Measurements from ENCODE around the gene RPS5. TPM values are rescaled to one million over a fixed set of nuclear protein-coding genes. Genes with fewer than 3 reads are reported as not detected.

RPS5 gene
- total RNA-seq, 4 donors from 2014 or later, result 1,209 to 2,449 (median 1,340) TPM

DNA sequence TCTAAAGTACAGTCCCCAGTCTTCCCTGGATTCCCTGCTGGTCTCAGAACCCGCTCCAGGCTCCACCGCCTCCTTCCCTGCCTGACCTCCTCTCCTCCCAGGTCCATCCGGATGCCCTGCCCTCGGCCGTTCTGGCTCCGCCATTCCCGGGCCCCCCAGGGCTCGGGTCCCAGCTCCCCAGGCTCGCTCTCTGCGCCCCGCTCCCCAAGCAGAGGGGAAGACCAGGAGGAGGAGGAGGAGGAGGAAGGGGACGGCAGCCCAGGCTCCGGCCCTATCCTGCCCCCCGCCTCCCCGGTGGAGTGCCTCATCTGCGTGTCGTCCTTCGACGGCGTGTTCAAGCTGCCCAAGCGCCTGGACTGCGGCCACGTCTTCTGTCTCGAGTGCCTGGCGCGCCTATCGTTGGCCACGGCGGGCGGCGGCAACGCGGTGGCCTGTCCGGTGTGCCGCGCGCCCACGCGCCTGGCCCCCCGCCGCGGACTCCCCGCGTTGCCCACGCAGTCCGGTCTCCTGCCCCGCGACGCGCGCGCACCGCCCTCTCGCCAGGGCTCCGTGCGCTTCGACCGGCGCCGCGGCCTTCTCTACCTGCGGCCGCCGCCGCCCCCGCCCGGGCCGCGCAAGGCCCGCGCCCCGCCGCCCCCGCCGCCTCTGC, 9.0 kb downstream of the RPS5 start:
- intact Hi-C loops (cut with DNase I), result no loop called here
- H3K4me3 ChIP-seq (replicated peaks in 1 of 3), result no peak overlapping the region

DNA sequence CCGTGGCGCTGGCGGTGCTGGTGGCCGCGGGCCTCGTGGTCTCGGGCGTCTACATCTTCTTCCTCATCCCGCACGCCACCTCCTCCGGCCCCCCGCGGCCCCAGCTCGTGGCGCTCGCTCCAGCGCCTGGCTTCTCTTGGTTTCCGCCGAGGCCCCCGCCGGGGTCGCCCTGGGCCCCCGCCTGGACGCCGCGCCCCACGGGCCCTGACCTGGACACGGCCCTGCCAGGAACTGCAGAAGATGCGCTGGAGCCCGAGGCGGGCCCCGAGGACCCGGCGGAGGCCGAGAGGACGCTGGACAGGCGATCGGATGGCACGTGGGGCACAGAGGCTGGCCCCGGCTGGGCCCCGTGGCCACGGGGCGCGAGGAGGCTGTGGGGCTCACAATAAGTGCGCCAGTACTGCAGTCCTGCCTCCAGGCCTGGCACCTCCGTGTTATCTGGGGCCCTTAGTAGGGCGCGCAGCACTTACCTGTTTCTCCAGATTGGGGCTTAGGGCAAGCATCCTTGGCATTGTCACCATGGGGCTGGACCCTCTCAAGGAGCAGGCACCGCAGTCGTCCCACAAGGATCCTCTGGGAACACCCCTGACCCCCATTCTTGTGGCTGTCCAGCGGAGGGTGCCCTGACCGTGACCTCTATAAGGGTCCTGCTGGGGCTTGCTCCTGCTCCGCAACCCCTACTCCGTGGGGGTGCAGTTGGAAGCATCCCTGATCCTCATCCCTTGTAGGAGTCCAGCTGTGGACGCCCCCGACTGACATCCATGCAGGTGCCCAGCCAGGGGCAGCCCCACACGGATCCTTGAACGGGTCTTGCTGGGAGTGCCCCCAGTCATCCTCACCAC, 9.8 kb downstream of the RPS5 start:
- Histone ChIP-seq H3K36me3 (peaks cover 20 to 23% of the 10 kb centered on the region in 2 donors), H3K4me3 (replicated peaks in 1 of 3) (no peak overlapping the region), H3K27me3 (peaks cover 6% of the 10 kb centered on the region), H3K4me1 (peaks cover 9 to 27% of the 10 kb centered on the region in 2 donors), H3K27ac (no peak overlapping the region), H3K9me3 (no peaks in the 10 kb centered on the region)
- whole genome bisulfite sequencing, 2 donors, result 38 to 65% methylated on average over 8 to 20 of the region's 58 CpGs
- TF ChIP-seq POLR2A (IDR thresholded peaks at IDR 0.05), result no peak
- TF ChIP-seq, protein P1, sequence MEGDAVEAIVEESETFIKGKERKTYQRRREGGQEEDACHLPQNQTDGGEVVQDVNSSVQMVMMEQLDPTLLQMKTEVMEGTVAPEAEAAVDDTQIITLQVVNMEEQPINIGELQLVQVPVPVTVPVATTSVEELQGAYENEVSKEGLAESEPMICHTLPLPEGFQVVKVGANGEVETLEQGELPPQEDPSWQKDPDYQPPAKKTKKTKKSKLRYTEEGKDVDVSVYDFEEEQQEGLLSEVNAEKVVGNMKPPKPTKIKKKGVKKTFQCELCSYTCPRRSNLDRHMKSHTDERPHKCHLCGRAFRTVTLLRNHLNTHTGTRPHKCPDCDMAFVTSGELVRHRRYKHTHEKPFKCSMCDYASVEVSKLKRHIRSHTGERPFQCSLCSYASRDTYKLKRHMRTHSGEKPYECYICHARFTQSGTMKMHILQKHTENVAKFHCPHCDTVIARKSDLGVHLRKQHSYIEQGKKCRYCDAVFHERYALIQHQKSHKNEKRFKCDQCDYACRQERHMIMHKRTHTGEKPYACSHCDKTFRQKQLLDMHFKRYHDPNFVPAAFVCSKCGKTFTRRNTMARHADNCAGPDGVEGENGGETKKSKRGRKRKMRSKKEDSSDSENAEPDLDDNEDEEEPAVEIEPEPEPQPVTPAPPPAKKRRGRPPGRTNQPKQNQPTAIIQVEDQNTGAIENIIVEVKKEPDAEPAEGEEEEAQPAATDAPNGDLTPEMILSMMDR (IDR thresholded peaks at IDR 0.05), result no peak
- intact Hi-C loops (cut with DNase I), result no loop called here
- DNase-seq, result no peak

More for the DNA sequence above, 9.0 kb downstream of the RPS5 start:
- Histone ChIP-seq H3K36me3 (peaks cover 20 to 28% of the 10 kb centered on the region in 2 donors), H3K4me1 (peaks cover 7 to 24% of the 10 kb centered on the region in 2 donors), H3K27ac (no peak overlapping the region), H3K9me3 (no peaks in the 10 kb centered on the region), H3K27me3 (peaks cover 6% of the 10 kb centered on the region)
- 9 to 17% methylated on average over 5 to 16 of the region's 75 CpGs for WGBS, 2 donors
- TF ChIP-seq POLR2A (IDR thresholded peaks at IDR 0.05), result no peak
- TF ChIP-seq, protein P1 (IDR thresholded peaks at IDR 0.05), result no peak
- DNase-seq, result peak; percentile 47 to 50

DNA sequence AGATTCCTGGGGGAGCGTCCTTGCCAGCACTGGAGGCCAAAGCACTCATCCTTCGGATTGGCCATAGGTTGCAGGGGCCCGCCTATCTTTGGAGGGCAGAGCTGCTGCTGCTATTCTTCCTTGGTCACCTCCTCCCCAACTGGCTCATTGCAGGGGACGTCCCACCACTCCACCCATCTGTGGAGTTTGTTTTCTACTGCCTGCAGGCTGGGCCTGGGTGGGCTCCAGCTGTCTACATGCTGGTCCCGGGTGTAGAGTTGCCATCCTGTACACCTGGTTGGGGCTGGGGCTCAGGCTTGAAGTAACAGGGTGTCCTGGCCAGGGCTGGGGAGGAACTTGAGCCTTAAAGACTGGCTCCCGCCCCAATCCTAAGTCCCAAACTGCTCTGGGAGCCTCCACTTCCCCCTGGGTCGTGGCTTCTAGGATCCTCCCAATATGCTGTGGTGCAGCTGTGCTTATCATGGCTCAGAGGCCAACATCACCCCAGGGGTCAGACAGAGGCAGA, 10.5 kb downstream of the RPS5 start:
- peaks cover 20 to 23% of the 10 kb centered on the region in 2 donors for H3K36me3 ChIP-seq
- H3K4me1 ChIP-seq, result peaks cover 13 to 31% of the 10 kb centered on the region in 2 donors
- intact Hi-C loops (cut with DNase I), result no loop called here
- TF ChIP-seq POLR2A (IDR thresholded peaks at IDR 0.05), result no peak
- TF ChIP-seq, protein P1 (IDR thresholded peaks at IDR 0.05), result no peak
- WGBS, 2 donors, result 65 to 86% methylated on average over 2 to 4 of the region's 7 CpGs
- no peaks in the 10 kb centered on the region for H3K9me3 ChIP-seq
- no peak overlapping the region for H3K4me3 ChIP-seq (replicated peaks in 1 of 3)
- H3K27ac ChIP-seq, result no peak overlapping the region
- DNase-seq, result no peak
- peaks cover 6% of the 10 kb centered on the region for H3K27me3 ChIP-seq

DNA sequence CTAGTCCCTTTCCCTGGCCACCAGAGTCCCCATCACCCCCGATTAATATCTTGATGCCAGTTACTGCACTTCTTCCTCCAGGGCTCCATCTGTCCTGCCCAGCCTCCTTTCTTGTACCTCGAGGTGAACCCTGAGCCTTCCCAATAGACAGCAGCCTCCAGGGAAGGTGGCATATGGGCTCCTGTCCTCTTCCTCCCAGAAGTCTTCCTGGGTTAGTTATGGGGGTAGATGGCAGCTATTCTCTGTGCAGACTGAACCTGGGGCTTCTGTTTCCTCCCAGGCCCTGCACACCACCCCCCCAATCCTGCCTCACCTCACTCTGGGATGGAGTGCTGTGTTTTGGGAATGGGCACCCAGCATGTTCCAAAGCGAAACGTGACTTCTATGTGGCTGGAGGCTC, 11.0 kb downstream of the RPS5 start:
- Histone ChIP-seq H3K4me1 (peaks cover 13 to 31% of the 10 kb centered on the region in 2 donors), H3K27me3 (peaks cover 6% of the 10 kb centered on the region), H3K36me3 (peaks cover 16 to 19% of the 10 kb centered on the region in 2 donors), H3K27ac (no peak overlapping the region), H3K4me3 (replicated peaks in 1 of 3) (no peak overlapping the region), H3K9me3 (no peaks in the 10 kb centered on the region)
- intact Hi-C loops (cut with DNase I), result no loop called here
- DNase-seq, result no peak
- TF ChIP-seq POLR2A (IDR thresholded peaks at IDR 0.05), result no peak
- TF ChIP-seq, protein P1 (IDR thresholded peaks at IDR 0.05), result no peak
- 85 to 92% methylated on average over 4 of the region's 4 CpGs for WGBS, 2 donors

All from thyroid gland (tissue), 4 donors.